Stimulated activated CD4-positive, alpha-beta T cell treated with anti-CD3 and anti-CD28 coated beads, Interleukin-15, amount 100 ng/mL, for 48 hours (primary cell): ENCODE results near the gene ELF5.
A peak's percentile ranks its signal among the peaks of the same experiment; 100 is the strongest.

ENCODE experiments used
- DNase-seq, 2 donors: peaks; one replicate each; pipeline ENCODE4 v3.0.0-alpha.2; 2020; ENCODE audit warnings: low read depth in 2 of 2

The ELF5 gene

GRCh38 chr11:34522188-34522587, 8.6 kb upstream of the ELF5 start:
- no peak for DNase-seq

GRCh38 chr11:34521265-34521664, 7.7 kb upstream of the ELF5 start:
- DNase-seq = no peak

GRCh38 chr11:34519595-34520235, 6.1 kb upstream of the ELF5 start:
- DNase-seq = no peak

- DNase-seq = no peak
Observed at GRCh38 chr11:34516247-34517040, 2.9 kb upstream of the ELF5 start.

- no peak for DNase-seq
Observed at GRCh38 chr11:34514597-34514996, 1.0 kb upstream of the ELF5 start.

GRCh38 chr11:34512840-34513681, 533 bp downstream of the ELF5 start:
- DNase-seq = peak; percentile 33 to 42

- DNase-seq = no peak
Observed at GRCh38 chr11:34510673-34511072, 2.9 kb downstream of the ELF5 start.

- DNase-seq = no peak
Observed at GRCh38 chr11:34510218-34510617, 3.4 kb downstream of the ELF5 start.

- no peak for DNase-seq
Observed at GRCh38 chr11:34509336-34509876, 4.2 kb downstream of the ELF5 start.

GRCh38 chr11:34508524-34508923, 5.1 kb downstream of the ELF5 start:
- DNase-seq = no peak

GRCh38 chr11:34507610-34508009, 6.0 kb downstream of the ELF5 start:
- no peak for DNase-seq

- no peak for DNase-seq
Observed at GRCh38 chr11:34507156-34507555, 6.4 kb downstream of the ELF5 start.

GRCh38 chr11:34505874-34506273, 7.7 kb downstream of the ELF5 start:
- no peak for DNase-seq

GRCh38 chr11:34502949-34503348, 10.6 kb downstream of the ELF5 start:
- no peak for DNase-seq

- no peak for DNase-seq
Observed at GRCh38 chr11:34501949-34502348, 11.6 kb downstream of the ELF5 start.

- no peak for DNase-seq
Observed at GRCh38 chr11:34501500-34501899, 12.1 kb downstream of the ELF5 start.

GRCh38 chr11:34499719-34500500, 13.7 kb downstream of the ELF5 start:
- DNase-seq = no peak

GRCh38 chr11:34495724-34496377, 17.7 kb downstream of the ELF5 start:
- no peak for DNase-seq

GRCh38 chr11:34495239-34495723, 18.3 kb downstream of the ELF5 start:
- no peak for DNase-seq

- no peak for DNase-seq
Observed at GRCh38 chr11:34493926-34494595, 19.5 kb downstream of the ELF5 start.
